DOHH2 (cell line): Measurements from ENCODE around the gene INPP5F.
A peak's percentile ranks its signal among the peaks of the same experiment; 100 is the strongest.

Experiments
- H3F3A ChIP-seq: fragments of 200-600 bp; sonication (generic), shearing (Covaris generic); 2 replicates; pipeline ENCODE4 v1.6.0; 2016; ENCODE audit warnings: antibody characterized with exemption, mild to moderate bottlenecking; ENCODE audit not compliant: control insufficient read depth, insufficient read depth
- H3K27ac ChIP-seq: fragments of 200-600 bp; sonication (generic); 2 replicates; pipeline ENCODE4 v1.5.1; 2014; ENCODE audit warnings: low read depth, mild to moderate bottlenecking, low read length, moderate library complexity
- H3K27me3 ChIP-seq: fragments of 200-600 bp; sonication (generic); 2 replicates; pipeline ENCODE4 v1.6.1; 2014; ENCODE audit warnings: mild to moderate bottlenecking, low read length, mixed read lengths; ENCODE audit not compliant: control insufficient read depth
- H3K36me3 ChIP-seq: fragments of 200-600 bp; sonication (generic); 2 replicates; pipeline ENCODE4 v1.6.1; 2014; ENCODE audit warnings: mild to moderate bottlenecking, low read length, moderate library complexity, mixed read lengths; ENCODE audit not compliant: control insufficient read depth
- H3K4me1 ChIP-seq: fragments of 200-600 bp; sonication (generic); 2 replicates; pipeline ENCODE4 v1.6.1; 2014; ENCODE audit warnings: mild to moderate bottlenecking, low read length, mixed read lengths; ENCODE audit not compliant: control insufficient read depth
- H3K4me2 ChIP-seq: fragments of 200-600 bp; sonication (generic); 2 replicates; pipeline ENCODE4 v1.6.0; 2014; ENCODE audit warnings: mild to moderate bottlenecking, low read length, moderate library complexity
- H3K4me3 ChIP-seq: fragments of 200-600 bp; sonication (generic); 2 replicates; pipeline ENCODE4 v1.5.1; 2014; ENCODE audit warnings: mild to moderate bottlenecking, low read length, mixed read lengths
- H3K79me2 ChIP-seq: fragments of 200-600 bp; sonication (generic); 2 replicates; pipeline ENCODE4 v1.6.1; 2014; ENCODE audit warnings: mild to moderate bottlenecking, low read length, mixed read lengths; ENCODE audit not compliant: control insufficient read depth
- H3K9me2 ChIP-seq: fragments of 200-600 bp; sonication (generic); replicated peaks from 2 replicates; pipeline ENCODE4 v1.6.1; 2014; ENCODE audit warnings: mild to moderate bottlenecking, low read length, mixed read lengths; ENCODE audit not compliant: control insufficient read depth
- H3K9me3 ChIP-seq: fragments of 200-600 bp; sonication (generic); 2 replicates; pipeline ENCODE4 v1.6.1; 2014; ENCODE audit warnings: antibody characterized with exemption, low read length, mixed read lengths; ENCODE audit not compliant: control insufficient read depth, insufficient read depth
- H4K20me1 ChIP-seq: fragments of 200-600 bp; sonication (generic); 2 replicates; pipeline ENCODE4 v1.6.0; 2014; ENCODE audit warnings: low read depth, mild to moderate bottlenecking, antibody characterized with exemption, low read length, moderate library complexity; ENCODE audit not compliant: control insufficient read depth, insufficient read depth
- CTCF ChIP-seq: fragments of 200-600 bp; sonication (generic); IDR thresholded peaks from one replicate; pipeline ENCODE4 v1.5.1; 2014; ENCODE audit warnings: antibody characterized with exemption, mild to moderate bottlenecking, low read depth, low read length; ENCODE audit not compliant: poor library complexity, severe bottlenecking
- EZH2phosphoT487 ChIP-seq: fragments of 200-600 bp; sonication (generic); IDR thresholded peaks from 2 replicates; pipeline ENCODE4 v1.6.1; 2017; ENCODE audit warnings: borderline replicate concordance, mild to moderate bottlenecking, antibody characterized with exemption, low read length, moderate library complexity, mixed read lengths

INPP5F gene

DNA sequence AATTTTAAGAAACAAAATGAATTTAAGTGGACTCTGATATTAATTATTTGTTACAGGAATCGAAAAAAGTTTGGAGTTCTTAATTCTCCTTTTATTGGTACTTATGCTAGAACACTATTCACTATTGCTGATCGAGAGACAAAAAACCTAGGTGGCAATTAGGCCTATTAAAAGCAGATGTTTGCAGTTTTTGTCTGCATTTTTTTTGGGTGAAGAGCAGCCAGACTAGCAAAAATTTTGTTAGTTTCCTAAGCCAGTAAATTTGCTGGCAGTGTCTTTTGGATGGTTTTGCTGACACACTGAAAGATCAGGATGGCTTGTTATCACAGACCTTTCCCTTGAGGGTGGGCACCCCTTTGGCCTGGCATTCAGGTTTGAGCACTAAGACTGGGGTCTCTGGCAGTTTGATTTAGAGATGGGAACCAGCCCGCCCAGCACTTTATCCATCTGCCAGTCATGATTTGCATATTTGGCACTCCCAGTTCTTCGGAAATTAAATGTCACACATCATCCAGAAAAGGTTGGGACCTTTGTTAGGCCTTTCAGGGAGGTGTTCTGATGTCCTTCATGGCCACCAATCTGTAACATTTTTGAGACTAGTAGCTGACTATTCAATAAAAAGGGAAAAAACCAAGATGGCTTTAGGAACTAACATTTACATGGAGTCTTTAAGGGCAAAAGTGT is 57.3 kb downstream of the INPP5F start:
- Histone ChIP-seq H3K27me3 (no peaks in the 10 kb centered on the region), H3F3A (no peaks in the 10 kb centered on the region), H4K20me1 (no peaks in the 10 kb centered on the region), H3K4me3 (peak overlapping the region; percentile 32), H3K4me1 (peaks cover 24% of the 10 kb centered on the region), H3K4me2 (peak overlapping the region; percentile 20), H3K9me2 (no peaks in the 10 kb centered on the region), H3K79me2 (no peaks in the 10 kb centered on the region), H3K36me3 (no peaks in the 10 kb centered on the region), H3K27ac (peak overlapping the region; percentile 0), H3K9me3 (no peaks in the 10 kb centered on the region)
- no peak for TF ChIP-seq CTCF
- TF ChIP-seq EZH2phosphoT487: no peak

DNA sequence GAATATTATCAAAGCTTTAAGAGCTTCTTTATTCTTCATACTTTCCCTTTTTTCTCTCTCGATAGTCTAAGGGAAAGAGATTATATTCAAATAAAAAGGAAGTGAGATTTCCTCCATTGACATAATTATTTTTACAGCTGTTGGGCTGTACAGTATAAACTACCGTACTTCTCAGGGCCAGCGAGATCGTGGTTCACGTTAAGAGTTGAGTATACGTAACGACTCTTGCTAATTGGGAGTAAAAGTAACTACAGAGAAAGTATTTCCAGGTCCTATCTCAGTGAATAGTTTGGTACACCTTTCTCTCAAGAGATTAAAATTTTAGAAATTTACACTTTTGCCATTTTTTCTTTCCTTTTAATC is 57.8 kb downstream of the INPP5F start:
- no peaks in the 10 kb centered on the region for H3K36me3 ChIP-seq
- no peaks in the 10 kb centered on the region for H3K9me2 ChIP-seq
- TF ChIP-seq CTCF (no peak), EZH2phosphoT487 (no peak)
- H3K4me3 ChIP-seq: peak overlapping the region; percentile 32
- H3K4me2 ChIP-seq: peak overlapping the region; percentile 20
- no peaks in the 10 kb centered on the region for H3F3A ChIP-seq
- H3K27ac ChIP-seq: peak overlapping the region; percentile 0
- H3K27me3 ChIP-seq: no peaks in the 10 kb centered on the region
- peaks cover 24% of the 10 kb centered on the region for H3K4me1 ChIP-seq
- H4K20me1 ChIP-seq: no peaks in the 10 kb centered on the region
- H3K9me3 ChIP-seq: no peaks in the 10 kb centered on the region
- H3K79me2 ChIP-seq: no peaks in the 10 kb centered on the region

DNA sequence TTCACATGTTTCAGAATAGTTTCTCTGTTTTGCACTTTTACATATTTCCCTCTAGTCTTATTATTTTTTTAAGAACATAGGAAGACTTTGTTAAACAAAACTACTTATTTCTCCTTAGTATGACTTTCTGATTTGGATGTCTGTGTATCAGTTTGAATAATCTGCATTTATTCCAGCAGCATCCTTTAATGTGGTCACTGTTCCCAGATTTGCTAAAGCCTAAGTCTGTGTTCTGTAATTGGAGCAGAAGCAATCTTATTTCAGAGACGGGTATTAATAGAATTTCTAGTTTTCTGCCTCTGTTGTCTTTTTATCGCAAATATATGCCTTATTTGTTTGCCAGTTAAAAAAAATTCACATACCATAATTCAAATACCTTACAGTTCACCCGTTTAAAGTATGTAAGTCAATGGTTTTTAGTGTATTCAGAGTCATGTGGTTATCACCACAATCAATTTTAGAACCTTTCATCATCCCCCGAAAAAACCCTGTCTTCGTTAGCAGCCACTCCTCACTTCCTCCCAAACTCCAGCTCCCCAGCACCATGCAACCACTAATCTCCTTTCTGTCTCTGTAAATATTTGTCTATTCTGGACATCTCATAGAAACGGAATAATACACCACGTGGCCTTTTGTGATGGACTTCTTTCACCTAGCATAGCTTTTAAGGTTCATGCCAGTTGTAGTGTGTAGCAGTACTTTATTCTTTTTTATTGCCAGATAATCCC is 58.7 kb downstream of the INPP5F start:
- H3K9me3 ChIP-seq: no peaks in the 10 kb centered on the region
- peaks cover 24% of the 10 kb centered on the region for H3K4me1 ChIP-seq
- no peaks in the 10 kb centered on the region for H3K36me3 ChIP-seq
- H3K27ac ChIP-seq: no peak overlapping the region
- no peaks in the 10 kb centered on the region for H3F3A ChIP-seq
- no peaks in the 10 kb centered on the region for H4K20me1 ChIP-seq
- no peaks in the 10 kb centered on the region for H3K27me3 ChIP-seq
- no peaks in the 10 kb centered on the region for H3K79me2 ChIP-seq
- no peaks in the 10 kb centered on the region for H3K9me2 ChIP-seq
- peak overlapping the region; percentile 20 for H3K4me2 ChIP-seq
- TF ChIP-seq CTCF: no peak
- no peak for TF ChIP-seq EZH2phosphoT487
- peak overlapping the region; percentile 32; the same call in 1 of the 2 replicates for H3K4me3 ChIP-seq
